ENCODE measurements around the gene TBX15.
"Not testable (repeated sequence)": the region's sequence is repeated elsewhere in the genome, so short reads cannot be mapped to it uniquely, and the experiment has no call there.

TBX15 gene

DNA sequence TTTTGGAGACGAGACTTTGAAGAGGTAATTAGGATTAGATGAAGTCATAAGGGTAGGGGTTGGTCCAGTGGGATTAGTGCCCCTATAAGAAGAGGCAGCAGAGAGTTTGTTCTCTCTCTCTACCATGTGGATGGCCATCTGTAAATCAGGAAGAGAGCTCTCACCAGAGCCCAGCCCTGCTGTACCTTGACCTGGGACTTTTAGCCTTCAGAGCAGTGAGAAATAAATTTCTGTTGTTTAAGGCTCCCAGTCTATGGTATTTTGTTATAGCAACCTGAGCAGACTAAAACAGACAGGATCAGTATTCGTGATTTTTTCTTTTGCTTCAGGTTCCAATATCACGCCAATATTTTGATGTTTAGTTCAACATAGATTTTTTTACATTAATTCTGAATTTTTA, 30.0 kb downstream of the TBX15 start:
- no peak for DNase-seq

DNA sequence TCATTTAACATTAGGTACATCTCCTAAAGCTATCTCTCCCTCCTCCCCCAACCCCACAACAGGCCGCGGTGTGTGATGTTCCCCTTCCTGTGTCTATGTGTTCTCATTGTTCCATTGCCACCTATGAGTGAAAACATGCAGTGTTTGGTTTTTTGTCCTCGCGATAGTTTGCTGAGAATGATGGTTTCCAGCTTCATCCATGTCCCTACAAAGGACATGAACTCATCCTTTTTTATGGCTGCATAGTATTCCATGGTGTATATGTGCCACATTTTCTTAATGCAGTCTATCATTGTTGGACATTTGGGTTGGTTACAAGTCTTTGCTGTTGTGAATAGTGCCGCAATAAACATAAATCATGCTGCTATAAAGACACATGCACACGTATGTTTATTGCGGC, 30.6 kb downstream of the TBX15 start:
- not testable (repeated sequence) for DNase-seq

DNA sequence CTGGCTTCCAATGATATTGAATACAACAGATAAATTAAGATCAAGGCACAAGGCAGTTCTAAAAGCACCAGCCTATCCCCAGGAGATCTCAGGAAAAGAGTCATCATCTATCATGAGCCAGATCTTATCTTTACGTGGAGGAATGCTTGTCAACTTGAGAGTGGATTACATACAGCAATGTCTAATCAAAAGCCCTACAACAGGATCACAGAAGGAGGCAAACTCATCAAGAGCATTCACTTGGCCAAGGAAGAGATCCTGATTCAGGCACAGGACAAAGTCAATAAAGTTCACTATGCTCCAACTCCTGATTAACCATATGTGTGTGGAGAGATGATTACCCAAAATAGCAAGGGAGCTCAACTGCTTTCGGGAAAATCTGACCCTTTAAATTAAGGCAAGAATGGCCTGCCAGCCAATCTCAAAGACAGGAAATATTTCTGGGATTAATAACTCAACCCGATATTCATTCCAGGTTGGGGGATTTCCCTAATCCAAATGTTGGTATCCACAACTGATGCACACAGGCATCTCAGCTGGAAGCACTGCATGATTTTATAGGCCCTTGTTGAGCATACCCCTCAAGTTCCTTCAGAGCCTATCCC, 33.7 kb downstream of the TBX15 start:
- no peak for DNase-seq

DNA sequence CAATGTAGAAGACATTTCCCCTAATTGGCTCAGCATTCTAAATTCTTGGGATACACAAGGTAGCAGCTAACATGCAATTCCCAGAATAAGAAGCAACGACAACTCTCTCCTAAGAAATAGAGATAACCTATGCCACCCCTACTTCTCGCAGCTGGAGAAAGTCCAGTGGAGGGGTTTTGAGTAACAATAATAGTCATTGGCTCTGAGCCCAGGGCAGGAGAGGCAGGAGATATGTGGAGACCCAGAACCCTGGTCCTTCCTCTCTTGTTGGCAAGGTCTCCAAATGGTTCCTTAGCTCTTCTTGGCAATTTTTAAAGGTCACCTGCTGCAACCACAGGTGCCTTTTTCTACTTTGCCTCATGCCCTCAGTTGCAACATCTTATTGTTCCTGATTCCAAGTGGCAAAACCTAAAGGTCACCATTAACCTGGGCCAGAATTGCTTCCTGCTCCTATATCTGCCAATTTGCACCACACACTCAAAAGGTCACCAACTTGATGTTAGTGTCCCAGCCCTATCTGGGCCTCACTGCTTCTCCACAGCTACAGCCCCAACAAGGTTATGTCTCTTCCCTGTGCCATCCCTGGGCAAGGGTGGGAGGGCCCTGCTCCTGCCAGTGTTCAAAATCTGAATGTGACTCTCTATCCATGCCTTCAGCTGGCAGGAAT, 36.7 kb downstream of the TBX15 start:
- no peak for DNase-seq

DNA sequence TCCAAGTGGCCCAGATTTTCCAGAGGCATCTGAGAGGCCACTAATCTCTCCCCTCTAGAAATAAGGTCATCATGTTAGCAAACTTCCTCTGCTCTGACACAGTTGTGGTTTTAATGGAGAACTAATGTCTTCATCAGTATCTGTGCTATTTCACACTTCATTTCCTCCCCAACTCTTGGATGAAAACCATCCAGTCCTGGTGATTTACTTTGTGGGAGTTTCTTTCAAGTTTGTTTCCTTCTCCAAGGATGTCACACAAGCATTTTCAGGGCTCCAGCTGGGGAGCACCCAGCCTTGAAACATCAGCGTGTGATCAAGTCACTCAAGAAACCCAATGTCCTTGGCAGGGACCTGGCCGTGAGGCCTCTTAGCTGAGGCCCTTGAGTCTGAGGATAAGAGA, 38.8 kb downstream of the TBX15 start:
- no peak for DNase-seq

DNA sequence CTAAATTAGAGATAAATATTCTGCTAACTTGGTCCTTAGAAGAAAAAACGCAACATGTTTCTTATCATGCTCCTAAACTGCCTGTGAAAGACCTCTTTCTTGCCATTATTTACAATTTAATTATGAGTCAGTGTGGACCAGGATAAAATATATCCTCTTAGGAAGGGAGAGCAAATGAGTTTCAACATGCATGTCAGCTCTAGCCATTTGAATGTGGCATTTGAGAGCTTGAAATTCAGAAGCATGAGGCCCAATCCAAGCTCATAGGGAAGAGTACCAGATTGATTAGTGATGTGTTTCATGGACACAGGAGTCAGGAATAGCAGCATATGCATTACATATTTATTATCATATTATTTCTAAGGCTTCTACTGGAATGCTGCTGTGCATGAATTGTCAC, 39.3 kb downstream of the TBX15 start:
- no peak for DNase-seq

DNA sequence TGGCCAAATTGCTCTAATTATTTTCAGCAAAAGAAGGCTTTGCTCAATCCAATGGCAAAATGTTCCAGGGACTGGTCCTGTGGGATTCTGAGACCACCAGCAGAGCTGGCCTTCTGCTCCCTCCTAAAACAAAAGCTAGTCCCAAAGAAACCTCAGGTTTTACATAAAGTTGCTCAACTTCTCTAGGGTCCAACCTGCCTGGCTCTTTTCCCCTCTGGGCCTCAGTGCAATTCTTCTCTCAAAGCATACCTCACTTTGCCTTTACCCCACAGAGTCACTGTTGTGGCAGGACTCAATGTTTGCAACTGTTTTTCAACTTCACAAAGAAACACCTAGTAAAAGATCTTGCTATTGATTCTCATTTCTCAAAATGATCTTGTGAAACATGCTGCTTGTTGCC, 39.8 kb downstream of the TBX15 start:
- DNase-seq: no peak

DNA sequence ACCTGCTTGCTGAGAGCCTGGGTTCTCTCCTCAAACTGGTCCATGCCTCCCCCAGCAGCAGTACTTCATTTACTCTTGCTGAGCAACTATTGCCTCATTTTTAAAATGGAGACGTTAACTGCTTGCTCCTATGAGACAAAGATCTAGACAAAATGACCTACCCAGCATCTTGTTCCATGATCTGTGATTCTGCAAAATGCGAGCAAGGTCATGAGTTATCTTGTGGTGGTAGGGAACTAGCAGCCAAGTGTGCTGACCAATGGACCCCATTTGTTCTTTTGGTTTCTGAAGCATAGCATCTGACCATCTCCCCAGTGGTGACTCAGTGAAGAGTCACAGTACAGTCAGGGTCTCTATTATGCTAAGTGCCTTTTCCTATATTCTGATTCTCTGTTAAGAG, 40.4 kb downstream of the TBX15 start:
- no peak for DNase-seq

DNA sequence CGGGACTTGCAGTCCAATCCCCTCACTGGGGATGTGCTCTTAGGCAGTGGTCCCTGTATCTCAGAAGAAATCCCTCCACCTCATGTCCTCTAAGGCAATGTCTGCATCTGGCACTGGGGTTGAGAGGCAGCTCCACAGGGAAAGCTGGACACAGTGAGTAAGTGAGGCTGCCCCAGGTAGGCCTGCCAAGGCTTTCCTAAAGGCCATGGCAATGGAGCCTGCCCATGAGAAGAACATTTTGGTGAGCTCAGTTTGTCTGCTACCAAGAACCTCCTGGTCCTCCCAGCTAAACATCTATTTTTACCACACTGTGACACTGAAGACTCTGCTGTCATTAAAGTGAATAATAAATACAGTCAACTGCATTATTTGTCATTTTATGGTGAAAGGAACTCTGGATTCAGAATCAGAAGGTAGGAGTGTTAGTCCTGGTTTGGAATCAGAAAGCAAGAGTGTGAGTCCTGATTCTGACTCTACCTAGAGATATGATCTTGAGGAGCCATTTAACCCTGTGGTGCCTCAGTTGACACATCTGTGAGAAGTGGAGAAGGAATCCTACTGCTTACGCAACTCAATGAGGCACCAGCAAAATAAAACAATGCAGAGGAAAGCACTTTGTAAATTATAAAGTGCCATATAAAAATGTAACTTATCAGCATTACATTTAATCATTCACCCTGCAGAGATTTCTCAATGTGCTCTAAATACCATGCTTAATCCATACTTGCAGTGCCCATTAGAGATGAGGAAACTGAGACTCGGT, 41.0 kb downstream of the TBX15 start:
- no peak for DNase-seq

DNA sequence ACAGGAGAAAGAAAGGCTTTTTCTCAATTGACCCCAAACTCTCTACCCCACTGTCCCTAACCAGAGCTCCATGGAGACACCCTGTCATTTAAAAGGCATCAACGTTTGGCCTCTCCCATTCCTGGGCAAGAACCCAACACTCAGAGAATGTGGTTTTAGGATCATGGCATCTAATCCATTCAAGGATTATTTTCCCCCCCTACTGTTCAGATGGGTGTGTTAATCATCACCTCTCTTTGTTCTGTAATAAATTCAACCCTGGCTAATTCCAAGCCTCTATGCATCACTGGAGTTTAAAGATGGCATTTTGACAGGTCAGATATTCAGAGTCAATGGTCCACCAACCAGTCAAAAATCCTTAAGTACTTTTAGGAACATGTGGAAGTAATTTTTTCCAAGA, 42.7 kb downstream of the TBX15 start:
- DNase-seq: no peak

DNA sequence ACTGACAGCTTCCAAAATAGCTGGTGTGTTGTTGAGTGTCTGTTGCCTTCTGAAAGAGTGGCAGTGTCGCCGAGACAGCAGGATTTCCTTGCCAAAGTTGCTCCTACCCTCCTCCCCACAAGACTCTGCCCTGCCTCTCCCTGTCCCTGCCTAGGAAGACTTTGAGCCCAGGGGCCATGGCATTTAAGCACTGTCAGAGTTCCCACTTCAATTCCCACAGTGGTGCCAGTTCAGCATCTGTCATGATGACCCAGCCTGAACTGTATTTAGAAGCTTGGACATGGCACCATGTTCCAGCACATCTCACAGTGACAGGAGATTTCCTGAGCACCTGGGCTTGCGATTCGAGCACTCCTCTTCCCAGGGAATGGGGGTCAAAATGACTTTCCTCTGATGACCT, 43.6 kb downstream of the TBX15 start:
- DNase-seq: no peak

DNA sequence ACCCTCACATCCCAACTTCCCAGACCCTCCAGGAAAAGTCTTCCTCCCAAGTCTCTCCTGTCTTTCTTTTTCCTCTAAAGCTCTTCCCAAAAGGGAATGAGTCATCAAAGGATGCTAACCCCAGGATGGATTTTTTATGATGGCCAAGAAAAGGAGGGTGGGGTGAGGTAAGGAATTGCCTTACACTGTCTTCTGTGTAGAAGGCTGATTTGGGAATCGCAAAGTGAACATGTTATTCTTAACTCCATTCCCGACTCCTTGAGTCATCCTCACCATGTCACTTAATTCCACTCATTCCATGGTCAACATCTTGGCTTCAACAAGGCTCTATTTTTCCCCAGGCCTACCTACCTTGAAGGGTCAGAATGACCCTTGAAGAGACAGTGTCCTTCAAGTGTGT, 44.0 kb downstream of the TBX15 start:
- no peak for DNase-seq

DNA sequence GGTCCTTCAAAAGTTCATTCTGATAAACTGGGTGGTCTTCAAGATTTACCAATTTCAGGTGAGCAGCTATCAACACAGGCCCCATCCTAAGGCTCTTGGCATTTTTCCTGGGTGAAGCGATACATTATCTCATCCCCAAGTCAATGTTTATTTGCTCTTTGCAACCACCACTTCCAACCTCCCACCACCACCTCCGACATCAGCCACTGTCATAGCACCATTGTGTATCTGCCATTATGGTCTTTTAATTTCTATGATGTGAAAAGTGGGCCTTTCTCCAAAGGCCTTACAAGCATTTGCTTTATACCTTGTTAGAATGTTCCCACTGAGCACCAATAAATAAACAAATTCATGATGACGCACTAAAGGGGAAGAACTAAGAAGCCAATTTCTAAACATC, 47.2 kb downstream of the TBX15 start:
- DNase-seq: no peak

DNA sequence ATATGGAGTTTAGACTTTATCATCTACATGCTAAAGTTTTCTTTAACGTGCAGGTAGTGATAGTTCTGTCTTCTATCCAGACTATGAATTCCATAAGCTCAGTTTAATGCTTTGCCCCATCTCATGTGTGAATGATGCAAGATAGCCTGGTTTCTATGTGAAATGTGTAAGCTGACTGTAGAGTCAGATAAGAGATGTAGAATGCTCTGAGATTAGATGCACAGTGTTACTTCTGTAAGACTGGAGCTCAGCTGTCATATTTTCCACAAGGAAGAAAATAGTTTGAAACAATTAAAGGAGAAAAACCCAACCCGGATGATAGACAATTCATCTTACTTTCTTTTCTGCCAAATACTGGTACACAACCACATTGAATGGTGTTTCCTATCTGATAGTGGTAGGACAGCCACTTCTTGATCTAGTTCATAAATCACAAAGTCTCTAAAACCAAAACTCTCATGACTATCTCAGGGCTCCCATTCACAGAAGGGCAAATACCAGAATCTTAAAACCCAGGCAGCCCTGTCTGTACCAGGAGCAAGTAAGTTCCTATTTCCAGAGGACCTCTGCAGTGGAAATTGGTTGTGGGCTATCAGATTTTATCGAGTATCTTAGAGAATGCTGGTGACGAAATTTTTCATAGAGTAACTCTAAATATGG, 50.6 kb downstream of the TBX15 start:
- no peak for DNase-seq

DNA sequence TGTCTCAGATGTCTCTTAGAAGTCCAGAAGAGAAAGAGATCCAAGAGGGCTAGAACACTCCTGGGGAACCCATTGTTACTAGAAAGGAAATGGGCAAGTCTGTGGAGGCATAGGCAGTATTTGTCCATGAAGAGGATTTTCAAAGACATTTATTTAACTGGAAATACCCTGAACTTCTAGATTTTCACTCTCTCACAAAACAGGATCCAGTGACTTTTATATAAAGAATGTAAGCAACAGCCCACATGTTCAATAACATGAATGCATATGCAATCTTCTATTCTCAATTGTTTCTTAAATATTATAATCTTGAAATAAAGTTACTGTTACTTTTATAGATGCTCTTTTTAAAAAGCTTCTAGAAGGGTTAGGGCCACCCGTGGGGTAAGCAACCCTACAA, 53.4 kb downstream of the TBX15 start:
- no peak for DNase-seq

DNA sequence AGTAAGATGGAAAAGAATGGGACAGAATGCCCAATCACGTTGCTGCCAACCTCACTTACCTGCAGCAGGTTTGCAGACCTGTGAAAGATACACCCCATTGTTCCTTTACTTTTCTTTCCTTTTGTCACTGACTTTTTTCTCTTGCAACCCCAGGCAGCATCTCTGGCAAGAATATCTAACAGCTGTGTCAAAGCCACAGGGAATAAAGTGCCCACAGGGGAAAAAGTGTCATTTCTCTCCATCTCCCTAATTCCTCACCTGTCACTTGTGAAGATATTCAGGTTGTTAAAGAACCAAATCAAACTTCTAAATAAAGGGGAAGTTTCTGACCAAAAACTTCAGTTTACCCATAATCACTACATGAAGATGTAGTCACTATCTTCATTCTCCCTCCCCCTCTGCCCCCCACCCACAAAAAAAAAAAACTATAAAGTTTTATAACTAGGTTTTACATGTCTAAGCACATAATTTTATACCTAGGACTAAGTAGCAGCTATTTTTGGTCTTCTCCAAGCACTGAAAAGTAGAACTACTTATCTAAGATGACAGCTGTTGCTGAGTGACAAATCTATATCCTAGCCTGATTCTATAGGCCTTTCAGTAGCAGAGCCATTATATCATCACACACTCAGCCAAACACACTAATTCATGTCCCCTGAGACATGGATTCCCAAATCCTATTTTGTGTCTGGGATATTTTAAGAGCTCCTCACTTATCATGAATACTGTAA, 54.9 kb downstream of the TBX15 start:
- no peak for DNase-seq

DNA sequence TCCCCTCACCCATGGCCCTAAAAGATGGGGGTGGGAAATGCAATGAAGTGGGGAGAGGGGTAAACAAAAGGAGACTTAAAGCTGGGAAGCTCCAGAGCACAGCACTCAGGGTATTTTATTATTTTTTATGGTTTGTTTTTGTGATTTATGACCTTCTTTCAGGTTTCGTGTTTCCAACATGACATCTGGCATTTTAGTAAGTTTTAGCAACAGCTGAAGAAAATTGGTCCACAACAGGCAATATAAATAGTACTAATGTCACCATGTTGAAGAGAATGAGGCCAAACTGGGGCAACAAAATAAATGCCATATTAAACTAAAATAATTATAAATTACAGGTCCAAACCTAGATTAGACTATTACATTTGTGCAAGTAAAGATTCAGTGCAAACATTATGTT, 56.3 kb downstream of the TBX15 start:
- no peak for DNase-seq

DNA sequence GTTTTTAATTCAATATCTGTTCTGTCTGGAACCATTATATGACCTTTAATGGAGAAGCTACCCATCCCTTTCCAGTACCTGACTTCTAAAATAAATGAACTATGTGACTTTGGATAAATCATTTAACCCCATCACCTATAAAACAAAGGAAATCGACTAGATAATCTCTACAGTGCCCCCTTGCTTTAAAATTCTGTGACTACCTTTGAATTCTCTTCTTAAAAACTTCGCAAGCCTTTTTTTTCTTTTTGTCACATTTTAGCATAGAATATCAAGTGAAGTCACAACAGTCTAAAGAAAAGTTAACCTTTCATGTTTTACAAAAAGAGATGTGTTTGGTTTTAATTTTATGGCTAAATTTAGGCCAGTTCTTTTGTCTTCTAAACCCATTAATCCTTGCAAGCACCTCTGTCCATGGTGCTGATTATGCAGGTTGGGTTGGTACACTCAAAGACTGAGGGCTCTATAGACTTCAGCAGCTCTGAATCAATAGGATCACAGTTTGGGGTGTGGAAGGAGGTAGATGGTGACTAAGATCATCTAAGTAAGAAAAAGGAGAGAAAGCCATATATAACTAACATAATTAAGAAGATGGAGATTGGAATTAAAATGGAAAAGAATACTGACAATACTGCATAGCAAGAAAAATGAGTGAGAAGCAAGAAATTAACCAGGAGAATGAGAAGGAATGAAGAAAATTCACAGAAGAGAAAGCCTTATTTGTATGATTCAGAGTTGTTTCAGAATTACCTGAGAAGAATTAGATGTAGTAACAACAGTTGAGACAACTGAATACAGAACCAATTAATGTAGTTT, 59.2 kb downstream of the TBX15 start:
- no peak for DNase-seq

DNA sequence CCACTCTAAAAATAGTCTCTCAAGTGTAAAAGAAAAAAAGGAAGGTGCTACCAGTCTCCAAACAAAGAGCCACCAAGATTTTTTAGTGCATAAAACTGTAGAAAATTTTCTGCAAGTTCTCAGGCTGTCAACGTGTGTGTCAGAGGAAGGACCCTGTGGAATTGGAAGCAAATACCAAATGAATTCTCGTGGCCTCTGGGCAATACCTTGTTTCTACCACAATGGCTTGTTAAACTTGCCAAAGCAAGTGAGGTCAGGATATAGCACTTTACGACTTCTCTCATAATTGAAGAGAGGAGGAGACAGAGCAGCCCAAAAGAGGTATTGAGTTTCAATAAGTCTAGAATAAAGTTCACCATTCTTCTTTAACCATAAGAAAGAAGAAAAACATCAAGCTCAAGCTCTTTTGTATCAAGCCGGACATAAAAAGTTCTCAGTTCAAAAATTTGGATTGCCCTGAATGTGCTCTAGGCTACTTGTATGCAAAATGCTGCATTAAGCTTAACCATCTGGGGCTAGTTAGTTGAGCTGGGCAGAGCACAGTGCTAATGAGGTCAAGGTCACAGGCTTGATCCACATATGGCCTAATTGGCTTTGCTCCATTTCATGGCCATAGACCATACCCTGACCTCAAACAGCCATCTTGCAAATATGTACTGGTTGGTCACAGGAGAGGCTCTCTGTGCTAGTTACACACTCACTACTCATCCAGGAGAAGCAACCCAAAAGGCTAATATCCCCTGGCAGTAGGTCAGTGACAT, 60.5 kb downstream of the TBX15 start:
- no peak for DNase-seq

DNA sequence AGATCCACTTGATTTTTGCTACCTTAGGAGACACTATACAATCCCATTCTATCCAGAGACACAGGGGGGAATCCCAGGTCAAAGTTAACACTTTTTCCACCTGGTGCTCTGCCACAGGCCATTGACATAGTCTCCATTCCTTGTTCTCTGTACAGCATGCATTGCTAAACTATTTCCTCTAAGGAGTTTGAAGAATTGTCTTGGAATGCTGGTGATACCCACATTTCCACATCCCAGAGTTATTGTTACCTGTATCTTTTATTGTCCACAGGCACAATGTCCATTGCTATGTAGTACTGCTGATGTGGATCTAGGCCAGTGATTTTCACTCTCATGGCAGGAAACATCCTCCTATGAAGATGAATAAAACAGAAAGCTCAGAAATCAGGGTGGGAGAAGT, 61.9 kb downstream of the TBX15 start:
- no peak for DNase-seq

DNA sequence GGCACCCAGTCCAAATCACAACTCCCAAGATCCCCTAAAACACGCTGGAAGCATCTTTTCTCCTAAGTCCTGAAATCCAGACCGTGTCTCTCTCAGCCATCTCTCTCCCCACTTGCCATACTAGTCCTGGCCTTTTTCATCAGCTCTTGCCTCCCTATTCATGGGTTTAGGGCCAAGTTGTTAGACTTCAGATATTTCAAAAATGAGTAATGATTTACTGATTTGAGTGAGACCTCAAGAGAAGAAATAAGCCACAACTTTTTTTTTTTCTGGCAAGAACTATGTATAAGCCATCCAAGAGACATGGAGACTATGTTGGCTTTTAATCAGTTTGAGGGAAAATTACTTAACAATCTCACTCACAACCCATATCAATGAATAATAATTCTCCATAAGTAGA, 62.5 kb downstream of the TBX15 start:
- DNase-seq: no peak

DNA sequence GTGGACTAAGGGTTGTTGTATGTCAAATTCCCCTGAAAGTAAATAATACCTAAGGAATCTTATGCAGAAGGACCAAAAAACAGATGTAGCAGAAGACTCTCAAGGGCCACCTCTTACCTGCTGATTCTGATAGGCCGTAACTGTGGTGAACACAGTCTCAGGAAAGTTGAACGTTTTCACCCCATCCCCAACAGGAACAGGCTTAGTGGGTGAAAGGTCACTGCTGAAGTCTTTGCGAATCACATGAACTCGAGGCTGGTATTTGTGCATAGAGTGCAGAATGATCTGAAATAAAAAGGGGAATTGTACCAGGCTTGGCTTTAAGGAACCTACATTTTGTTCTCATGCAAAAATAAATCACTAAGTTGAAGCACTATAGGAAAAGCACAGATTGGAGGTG, 64.8 kb downstream of the TBX15 start:
- no peak for DNase-seq
